Measurements from ENCODE around the gene ARHGAP22.

Gene ARHGAP22

GRCh38 chr10:48508791-48509772 lies 95.8 kb downstream of the ARHGAP22 start:
- no peak for DNase-seq

GRCh38 chr10:48507933-48508790 lies 96.7 kb downstream of the ARHGAP22 start:
- DNase-seq, result no peak

- no peak for DNase-seq
Measured at GRCh38 chr10:48507494-48507893, 97.4 kb downstream of the ARHGAP22 start.

- DNase-seq, result no peak
Measured at GRCh38 chr10:48506147-48506917, 98.5 kb downstream of the ARHGAP22 start.

GRCh38 chr10:48505394-48506112 lies 99.3 kb downstream of the ARHGAP22 start:
- DNase-seq, result no peak

GRCh38 chr10:48504141-48504885 lies 100.6 kb downstream of the ARHGAP22 start:
- DNase-seq, result no peak

GRCh38 chr10:48503293-48503911 lies 101.5 kb downstream of the ARHGAP22 start:
- no peak for DNase-seq

- no peak for DNase-seq
Measured at GRCh38 chr10:48502791-48503190, 102.1 kb downstream of the ARHGAP22 start.

- DNase-seq, result no peak
Measured at GRCh38 chr10:48501787-48502771, 102.8 kb downstream of the ARHGAP22 start.

- DNase-seq, result no peak
Measured at GRCh38 chr10:48501226-48501625, 103.6 kb downstream of the ARHGAP22 start.

- DNase-seq, result no peak
Measured at GRCh38 chr10:48500771-48501170, 104.1 kb downstream of the ARHGAP22 start.

GRCh38 chr10:48498940-48499510 lies 105.8 kb downstream of the ARHGAP22 start:
- no peak for DNase-seq

- no peak for DNase-seq
Measured at GRCh38 chr10:48497780-48498770, 106.8 kb downstream of the ARHGAP22 start.

GRCh38 chr10:48496831-48497779 lies 107.8 kb downstream of the ARHGAP22 start:
- DNase-seq, result no peak

GRCh38 chr10:48496105-48496830 lies 108.6 kb downstream of the ARHGAP22 start:
- DNase-seq, result no peak
